ENCODE results near the gene DYNC2H1. TPM values are rescaled to one million over a fixed set of nuclear protein-coding genes. Genes with fewer than 3 reads are reported as not detected.

The DYNC2H1 gene
- total RNA-seq, 1 donor = 44.9 TPM

GRCh38 chr11:103448966-103449365, 339.7 kb downstream of the DYNC2H1 start:
- TF ChIP-seq CTCF (IDR thresholded peaks at IDR 0.05; ENCODE audit: insufficient read depth, low read depth, low read length) = no peak

GRCh38 chr11:103450241-103450640, 341.0 kb downstream of the DYNC2H1 start:
- H3K4me3 ChIP-seq (ENCODE audit: low read depth, low read length) = no peak overlapping the region
- no peak for TF ChIP-seq CTCF (IDR thresholded peaks at IDR 0.05; ENCODE audit: insufficient read depth, low read depth, low read length)

More at GRCh38 chr11:103448966-103449365, 339.7 kb downstream of the DYNC2H1 start:
- DNase-seq (ENCODE audit: low read depth) = no peak
- no peak overlapping the region for H3K4me3 ChIP-seq (ENCODE audit: low read depth, low read length)

GRCh38 chr11:103453126-103453525, 343.9 kb downstream of the DYNC2H1 start:
- DNase-seq (ENCODE audit: low read depth) = no peak
- H3K4me3 ChIP-seq (ENCODE audit: low read depth, low read length) = no peak overlapping the region
- no peak for TF ChIP-seq CTCF (IDR thresholded peaks at IDR 0.05; ENCODE audit: insufficient read depth, low read depth, low read length)

More at GRCh38 chr11:103450241-103450640, 341.0 kb downstream of the DYNC2H1 start:
- peak; percentile 26 for DNase-seq (ENCODE audit: low read depth)

GRCh38 chr11:103453915-103454709, 344.9 kb downstream of the DYNC2H1 start:
- DNase-seq (ENCODE audit: low read depth) = no peak
- no peak for TF ChIP-seq CTCF (IDR thresholded peaks at IDR 0.05; ENCODE audit: insufficient read depth, low read depth, low read length)
- H3K4me3 ChIP-seq (ENCODE audit: low read depth, low read length) = no peak overlapping the region

- no peak for DNase-seq (ENCODE audit: low read depth)
- no peak for TF ChIP-seq CTCF (IDR thresholded peaks at IDR 0.05; ENCODE audit: insufficient read depth, low read depth, low read length)
- no peak overlapping the region for H3K4me3 ChIP-seq (ENCODE audit: low read depth, low read length)
Observed at GRCh38 chr11:103464420-103464819, 355.2 kb downstream of the DYNC2H1 start.

- DNase-seq (ENCODE audit: low read depth) = no peak
- TF ChIP-seq CTCF (IDR thresholded peaks at IDR 0.05; ENCODE audit: insufficient read depth, low read depth, low read length) = no peak
- no peak overlapping the region for H3K4me3 ChIP-seq (ENCODE audit: low read depth, low read length)
Observed at GRCh38 chr11:103465555-103466140, 356.4 kb downstream of the DYNC2H1 start.
